ENCODE results near the gene CNTNAP2. TPM values are rescaled to one million over a fixed set of nuclear protein-coding genes. Genes with fewer than 3 reads are reported as not detected.

The CNTNAP2 gene
- total RNA-seq, 6 experiments from 2014 or later, result 0.07 to 0.13 (median 0.12) TPM; not detected in 3

GRCh38 chr7:147146169-147146568 is 1029.6 kb downstream of the CNTNAP2 start:
- no peaks in the 10 kb centered on the region; the same call in 1 of the 2 replicates for H3K27me3 Mint-ChIP-seq (ENCODE audit: insufficient read depth)
- H3K4me1 Mint-ChIP-seq (ENCODE audit: low read depth), result no peaks in the 10 kb centered on the region
- no peak for TF ChIP-seq CTCF (IDR thresholded peaks at IDR 0.05)
- H3K4me3 Mint-ChIP-seq, result no peak overlapping the region
- peaks cover 41% of the 10 kb centered on the region for H3K9me3 Mint-ChIP-seq
- no peaks in the 10 kb centered on the region for H3K36me3 Mint-ChIP-seq (ENCODE audit: low read depth)
- no peak for DNase-seq
- H3K27ac Mint-ChIP-seq, result no peak overlapping the region

GRCh38 chr7:147151661-147152060 is 1035.1 kb downstream of the CNTNAP2 start:
- no peaks in the 10 kb centered on the region; the same call in 1 of the 2 replicates for H3K27me3 Mint-ChIP-seq (ENCODE audit: insufficient read depth)
- no peak for DNase-seq
- TF ChIP-seq CTCF (IDR thresholded peaks at IDR 0.05), result no peak
- H3K36me3 Mint-ChIP-seq (ENCODE audit: low read depth), result no peaks in the 10 kb centered on the region
- H3K4me3 Mint-ChIP-seq, result no peak overlapping the region
- H3K4me1 Mint-ChIP-seq (ENCODE audit: low read depth), result no peaks in the 10 kb centered on the region
- no peak overlapping the region for H3K27ac Mint-ChIP-seq
- H3K9me3 Mint-ChIP-seq, result peaks cover 28% of the 10 kb centered on the region

DNA sequence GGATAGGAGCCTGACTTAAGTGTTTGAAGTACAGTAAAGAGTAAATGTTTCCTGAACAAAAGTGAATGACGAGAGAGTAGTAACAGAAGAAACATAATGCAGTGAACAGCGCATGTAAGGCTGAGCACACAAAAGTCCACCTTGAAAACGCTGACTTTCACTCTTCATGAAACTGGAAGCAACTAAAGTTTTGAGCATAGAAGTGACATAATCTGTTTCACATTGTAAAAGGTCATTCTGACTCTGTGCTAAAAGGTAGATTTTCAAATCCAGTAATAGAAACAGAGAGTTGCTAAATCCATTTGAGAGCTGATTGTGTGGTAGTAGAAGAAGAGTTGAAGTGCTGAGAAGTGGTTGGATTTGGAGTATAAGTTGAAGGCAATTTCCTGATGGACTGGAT is 1037.0 kb downstream of the CNTNAP2 start:
- Mint-ChIP-seq H3K27me3 (ENCODE audit: insufficient read depth) (no peaks in the 10 kb centered on the region; the same call in 1 of the 2 replicates), H3K4me1 (ENCODE audit: low read depth) (no peaks in the 10 kb centered on the region), H3K36me3 (ENCODE audit: low read depth) (no peaks in the 10 kb centered on the region), H3K27ac (no peak overlapping the region), H3K4me3 (no peak overlapping the region), H3K9me3 (peaks cover 23% of the 10 kb centered on the region)
- no peak for DNase-seq
- TF ChIP-seq CTCF (IDR thresholded peaks at IDR 0.05), result no peak

- no peak overlapping the region for H3K4me3 Mint-ChIP-seq
- no peak for DNase-seq
- no peak for TF ChIP-seq CTCF (IDR thresholded peaks at IDR 0.05)
- no peak overlapping the region for H3K27ac Mint-ChIP-seq
- no peaks in the 10 kb centered on the region for H3K36me3 Mint-ChIP-seq (ENCODE audit: low read depth)
- no peaks in the 10 kb centered on the region for H3K4me1 Mint-ChIP-seq (ENCODE audit: low read depth)
- H3K27me3 Mint-ChIP-seq (ENCODE audit: insufficient read depth), result peaks cover 1% of the 10 kb centered on the region; the same call in 1 of the 2 replicates
- H3K9me3 Mint-ChIP-seq, result peaks cover 15% of the 10 kb centered on the region
Measured at GRCh38 chr7:147161405-147161804, 1044.8 kb downstream of the CNTNAP2 start.

DNA sequence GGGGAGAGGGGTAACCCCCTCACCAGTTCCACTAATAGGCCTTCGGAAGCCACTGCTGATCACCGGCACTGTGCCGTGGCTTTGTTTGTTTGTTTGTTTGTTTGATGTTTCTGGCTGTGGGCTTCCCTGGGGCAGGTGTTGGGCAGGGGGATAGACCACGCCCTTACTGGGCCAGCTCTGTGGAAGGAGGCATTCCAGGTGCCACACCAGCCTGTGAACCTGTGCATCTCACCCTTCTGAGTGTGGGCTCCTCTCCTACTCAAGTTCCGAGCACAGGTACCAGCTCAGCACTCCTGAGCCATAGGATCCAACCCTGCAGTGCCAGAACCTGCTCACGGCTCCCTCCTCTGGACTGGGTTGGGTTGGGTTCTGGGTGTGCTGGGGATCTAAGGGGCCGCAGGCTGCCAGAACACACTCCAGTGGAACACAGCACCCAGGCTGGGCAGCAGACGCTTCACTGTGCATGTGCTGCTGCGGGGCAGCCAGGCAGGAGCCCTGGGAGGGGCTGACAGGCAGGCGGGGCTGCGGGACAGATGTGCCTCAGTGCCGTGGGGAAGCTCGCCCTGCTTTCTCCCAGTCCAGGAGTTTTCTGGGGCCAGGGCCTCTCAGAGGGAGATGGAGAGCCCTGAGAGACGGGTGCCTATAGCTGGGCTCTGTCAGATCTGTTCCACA is 1053.9 kb downstream of the CNTNAP2 start:
- DNase-seq, result no peak
- Mint-ChIP-seq H3K36me3 (ENCODE audit: low read depth) (no peaks in the 10 kb centered on the region), H3K9me3 (peaks cover 11% of the 10 kb centered on the region)

More for the DNA sequence above, 1053.9 kb downstream of the CNTNAP2 start:
- Mint-ChIP-seq H3K4me1 (ENCODE audit: low read depth) (no peaks in the 10 kb centered on the region), H3K27ac (no peak overlapping the region), H3K4me3 (no peak overlapping the region), H3K27me3 (ENCODE audit: insufficient read depth) (no peaks in the 10 kb centered on the region)
- TF ChIP-seq CTCF (IDR thresholded peaks at IDR 0.05), result no peak

Measured in HFFc6 (cell line).